Kidney (tissue), 14 donors: ENCODE measurements around the gene CTNND2. TPM values are rescaled to one million over a fixed set of nuclear protein-coding genes. Genes with fewer than 3 reads are reported as not detected.

Experiments used
- DNase-seq, 5 donors: peaks; one replicate each; pipeline ENCODE4 v3.0.0-alpha.2; 2013 to 2020
- FAIRE-seq: peaks from 2 replicates; lab custom pipeline; 2012; peaks lifted over from hg19 to GRCh38; lab: Jason Lieb, UNC
- H3K27ac ChIP-seq, 2 donors: one replicate each; pipeline ENCODE4 v1.7.0; 2013; ENCODE audit warnings: low read depth in 2 of 2, low read length in 2 of 2, inconsistent platforms in 1 of 2
- H3K27me3 ChIP-seq: one replicate; pipeline ENCODE4 v1.7.1; 2013; ENCODE audit warnings: low read length, inconsistent platforms; ENCODE audit not compliant: control insufficient read depth, insufficient read depth
- H3K36me3 ChIP-seq, 3 donors: one replicate each; pipeline versions ENCODE4 v1.7.0 to v1.7.1; 2013; ENCODE audit warnings: low read length in 3 of 3, control low read depth in 1 of 3, inconsistent platforms in 1 of 3; ENCODE audit not compliant: insufficient read depth in 3 of 3, control insufficient read depth in 2 of 3
- H3K4me1 ChIP-seq, 3 donors: one replicate each; pipeline versions ENCODE4 v1.7.0 to v1.7.1; 2013; ENCODE audit warnings: low read length in 3 of 3, inconsistent platforms in 1 of 3, low read depth in 1 of 3; ENCODE audit not compliant: control insufficient read depth in 2 of 3, insufficient read depth in 2 of 3
- H3K4me3 ChIP-seq, 3 donors: one replicate each; pipeline versions ENCODE4 v1.7.0 to v1.8.1; 2013; ENCODE audit warnings: low read length in 3 of 3, control low read depth in 1 of 3, inconsistent platforms in 1 of 3
- H3K9ac ChIP-seq, 3 donors: one replicate each; pipeline versions ENCODE4 v1.7.0 to v1.7.1; 2013; ENCODE audit warnings: low read length in 3 of 3, control low read depth in 1 of 3, inconsistent platforms in 1 of 3
- H3K9me3 ChIP-seq, 3 donors: one replicate each; pipeline versions ENCODE4 v1.7.0 to v1.7.1; 2013; ENCODE audit warnings: low read length in 3 of 3, control low read depth in 1 of 3, inconsistent platforms in 1 of 3; ENCODE audit not compliant: control insufficient read depth in 2 of 3, insufficient read depth in 1 of 3
- intact Hi-C: fragments of 100-400 bp; cut with DNase I; formaldehyde crosslinking; loops from one replicate; pipeline ENCODE4 v1.11.1; 2022
- polyA plus RNA-seq: library from polyadenylated mRNA; stranded (reverse); fragments of 350-450 nt; fragmentation: Illumina TruSeq; extraction: RNeasy Lipid Tissue Mini Kit (QIAGEN cat#74804); gene quantifications from one replicate; pipeline ENCODE4 v1.2.3, GENCODE V29; 2014; ENCODE audit warnings: low read depth, low replicate concordance; ENCODE audit not compliant: insufficient read depth
- total RNA-seq: library from RNA; stranded (reverse); fragmentation: NEBNext Ultra II Directional; extraction: Animal tissue kit (Norgen Biotek cat#: 25700); gene quantifications from one replicate; pipeline ENCODE4 v1.2.1, GENCODE V29; 2021
- TF ChIP-seq, protein P1 (sequence below): IDR thresholded peaks from 3 replicates; pipeline ENCODE4 v1.5.1; 2012; ENCODE audit warnings: mild to moderate bottlenecking, moderate library complexity, borderline replicate concordance; ENCODE audit not compliant: insufficient read depth; ENCODE audit errors: extremely low read depth
- donor health status: control.
- donor health status: control.
- donor health status: control.
- donor health status: control.
- donor health status: control.
- donor health status: DM: yes; HTN: yes; CAD: no.
- donor health status: Normal renal cell carcinoma (clear cell type).

The CTNND2 gene
- total and polyA plus RNA-seq, 2 donors from 2014 or later: 0.15 to 0.79 TPM

- DNase-seq: peak in 3 of 5 donors; percentile 36 to 62 (median 61)
- intact Hi-C loops: no loop called here
- H3K4me3 ChIP-seq: peak overlapping the region in 1 of 3 donors; percentile 3
- no peaks in the 10 kb centered on the region for H3K27me3 ChIP-seq
- no peak overlapping the region for H3K9ac ChIP-seq
- H3K4me1 ChIP-seq: peaks cover 0 to 8% (median 7%) of the 10 kb centered on the region in 3 donors
- no peaks in the 10 kb centered on the region for H3K9me3 ChIP-seq
- TF ChIP-seq, protein P1, sequence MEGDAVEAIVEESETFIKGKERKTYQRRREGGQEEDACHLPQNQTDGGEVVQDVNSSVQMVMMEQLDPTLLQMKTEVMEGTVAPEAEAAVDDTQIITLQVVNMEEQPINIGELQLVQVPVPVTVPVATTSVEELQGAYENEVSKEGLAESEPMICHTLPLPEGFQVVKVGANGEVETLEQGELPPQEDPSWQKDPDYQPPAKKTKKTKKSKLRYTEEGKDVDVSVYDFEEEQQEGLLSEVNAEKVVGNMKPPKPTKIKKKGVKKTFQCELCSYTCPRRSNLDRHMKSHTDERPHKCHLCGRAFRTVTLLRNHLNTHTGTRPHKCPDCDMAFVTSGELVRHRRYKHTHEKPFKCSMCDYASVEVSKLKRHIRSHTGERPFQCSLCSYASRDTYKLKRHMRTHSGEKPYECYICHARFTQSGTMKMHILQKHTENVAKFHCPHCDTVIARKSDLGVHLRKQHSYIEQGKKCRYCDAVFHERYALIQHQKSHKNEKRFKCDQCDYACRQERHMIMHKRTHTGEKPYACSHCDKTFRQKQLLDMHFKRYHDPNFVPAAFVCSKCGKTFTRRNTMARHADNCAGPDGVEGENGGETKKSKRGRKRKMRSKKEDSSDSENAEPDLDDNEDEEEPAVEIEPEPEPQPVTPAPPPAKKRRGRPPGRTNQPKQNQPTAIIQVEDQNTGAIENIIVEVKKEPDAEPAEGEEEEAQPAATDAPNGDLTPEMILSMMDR: no peak
- H3K36me3 ChIP-seq: no peaks in the 10 kb centered on the region
- no peak overlapping the region for H3K27ac ChIP-seq
- no peak for FAIRE-seq
Measured at GRCh38 chr5:11062397-11062796, 841.8 kb downstream of the CTNND2 start.

DNA sequence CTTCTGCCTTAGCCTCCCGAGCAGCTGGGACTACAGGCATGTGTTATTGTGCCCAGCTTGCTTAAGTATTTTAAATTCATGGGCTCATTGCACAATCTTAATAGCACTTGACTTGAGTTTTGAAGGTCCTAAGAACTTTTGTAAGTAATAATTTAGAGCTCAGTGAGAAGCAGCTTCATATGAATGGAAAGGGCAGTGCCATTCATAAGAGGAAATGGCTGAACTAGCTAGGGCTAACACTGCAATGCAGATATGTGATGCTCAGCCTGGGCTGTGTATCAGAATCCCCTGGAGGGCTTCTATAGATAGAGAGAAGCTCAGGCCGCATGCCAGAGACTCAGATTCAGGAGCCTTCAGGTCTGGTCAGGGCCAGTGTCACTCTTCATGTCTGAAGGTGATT is 847.7 kb downstream of the CTNND2 start:
- no peak for DNase-seq
- TF ChIP-seq, protein P1: no peak
- FAIRE-seq: no peak

DNA sequence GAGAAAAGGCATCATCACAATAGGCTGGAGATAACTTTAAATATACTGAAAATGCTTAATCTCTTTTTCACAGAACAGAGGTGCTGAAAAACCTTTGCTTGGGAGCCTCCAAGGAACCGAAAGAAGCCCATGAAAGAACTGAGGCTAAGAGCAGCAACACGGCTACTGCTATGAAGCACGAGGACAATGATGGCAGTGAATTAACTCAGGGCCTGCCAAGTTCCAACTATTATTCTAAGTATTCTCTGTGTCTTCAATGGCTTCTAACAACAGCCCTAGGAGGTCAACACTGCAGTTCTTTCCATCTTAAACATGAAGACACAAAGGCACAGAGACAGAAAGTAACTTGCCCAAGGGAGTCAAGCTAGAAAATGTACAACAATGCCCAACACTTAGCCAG is 850.2 kb downstream of the CTNND2 start:
- Histone ChIP-seq H3K4me1 (no peaks in the 10 kb centered on the region), H3K27me3 (no peaks in the 10 kb centered on the region), H3K4me3 (no peak overlapping the region), H3K9ac (no peak overlapping the region), H3K36me3 (no peaks in the 10 kb centered on the region), H3K9me3 (no peaks in the 10 kb centered on the region), H3K27ac (no peak overlapping the region)
- TF ChIP-seq, protein P1: no peak
- DNase-seq (no peak), FAIRE-seq (no peak)
- intact Hi-C loops: no loop called here

More for the DNA sequence above, 847.7 kb downstream of the CTNND2 start:
- Histone ChIP-seq H3K9me3 (no peaks in the 10 kb centered on the region), H3K4me3 (no peak overlapping the region), H3K27ac (no peak overlapping the region), H3K36me3 (no peaks in the 10 kb centered on the region), H3K4me1 (no peaks in the 10 kb centered on the region), H3K27me3 (no peaks in the 10 kb centered on the region), H3K9ac (no peak overlapping the region)
- intact Hi-C loops: no loop called here

DNA sequence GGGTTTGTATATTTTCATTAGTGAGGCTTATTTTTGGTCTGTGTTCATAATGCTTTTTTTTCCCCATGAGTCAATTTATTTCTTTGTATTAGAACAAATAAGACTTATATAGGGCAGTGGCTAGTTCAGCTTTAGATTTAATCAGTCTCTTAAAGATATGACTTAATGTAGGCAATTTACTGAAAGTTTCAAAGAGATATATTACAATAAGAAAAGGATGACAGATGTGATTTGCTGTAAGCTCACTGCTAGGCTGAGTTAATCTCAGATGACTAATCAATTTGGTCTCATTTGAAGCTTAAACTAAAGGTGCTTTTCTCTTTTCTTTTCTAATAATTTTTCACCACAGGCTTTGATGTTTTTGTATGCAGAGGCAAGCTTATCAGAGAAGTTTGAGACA is 851.4 kb downstream of the CTNND2 start:
- no peaks in the 10 kb centered on the region for H3K27me3 ChIP-seq
- no peak overlapping the region for H3K4me3 ChIP-seq
- H3K9me3 ChIP-seq: no peaks in the 10 kb centered on the region
- DNase-seq: no peak
- intact Hi-C loops: no loop called here
- no peaks in the 10 kb centered on the region for H3K4me1 ChIP-seq
- TF ChIP-seq, protein P1: no peak
- H3K27ac ChIP-seq: no peak overlapping the region
- H3K36me3 ChIP-seq: no peaks in the 10 kb centered on the region
- H3K9ac ChIP-seq: no peak overlapping the region
- no peak for FAIRE-seq
